Panc1 (cell line): ENCODE measurements around the gene GLI3.

Experiments
- POLR2AphosphoS5 ChIP-seq: IDR thresholded peaks from 2 replicates; pipeline ENCODE4 v1.6.1; 2012; ENCODE audit warnings: mild to moderate bottlenecking, low read depth, low read length, moderate library complexity
- TCF7L2 ChIP-seq: IDR thresholded peaks from 2 replicates; pipeline ENCODE4 v1.6.1; 2011; ENCODE audit warnings: mild to moderate bottlenecking, low read depth, low read length, inconsistent platforms
- TF ChIP-seq, protein P1 (sequence below): fragments of 450-650 bp; IDR thresholded peaks from 2 replicates; pipeline ENCODE4 v1.5.1; 2017; ENCODE audit warnings: mild to moderate bottlenecking
- TF ChIP-seq, protein P2 (sequence below), 2 experiments: IDR thresholded peaks; 2 replicates each; pipeline ENCODE4 v1.6.1; 2011 to 2012; ENCODE audit warnings: low read depth in 2 of 2, control low read depth in 1 of 2, low read length in 1 of 2, mild to moderate bottlenecking in 1 of 2, moderate library complexity in 1 of 2; ENCODE audit not compliant: insufficient read depth in 1 of 2

DNA sequence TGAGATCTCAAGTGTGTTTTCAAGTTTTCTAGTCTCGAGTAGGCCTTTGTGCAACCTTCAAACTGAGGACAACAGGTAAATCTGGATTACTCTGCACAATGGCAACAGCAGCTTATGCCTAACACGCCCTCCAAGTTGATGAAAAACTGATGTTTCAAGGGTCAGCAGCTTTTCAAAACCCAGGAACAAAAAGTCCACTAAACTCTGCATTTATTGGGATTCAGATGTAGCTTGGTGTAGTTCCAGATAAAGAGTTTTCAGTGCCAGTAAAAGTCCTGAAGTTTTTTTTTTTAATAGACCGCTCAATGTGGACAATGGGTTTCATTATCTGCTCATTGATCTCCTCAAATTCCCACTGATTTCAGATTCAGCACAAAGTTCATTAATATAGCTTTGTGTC lies 259.3 kb downstream of the GLI3 start:
- TF ChIP-seq, protein P1, sequence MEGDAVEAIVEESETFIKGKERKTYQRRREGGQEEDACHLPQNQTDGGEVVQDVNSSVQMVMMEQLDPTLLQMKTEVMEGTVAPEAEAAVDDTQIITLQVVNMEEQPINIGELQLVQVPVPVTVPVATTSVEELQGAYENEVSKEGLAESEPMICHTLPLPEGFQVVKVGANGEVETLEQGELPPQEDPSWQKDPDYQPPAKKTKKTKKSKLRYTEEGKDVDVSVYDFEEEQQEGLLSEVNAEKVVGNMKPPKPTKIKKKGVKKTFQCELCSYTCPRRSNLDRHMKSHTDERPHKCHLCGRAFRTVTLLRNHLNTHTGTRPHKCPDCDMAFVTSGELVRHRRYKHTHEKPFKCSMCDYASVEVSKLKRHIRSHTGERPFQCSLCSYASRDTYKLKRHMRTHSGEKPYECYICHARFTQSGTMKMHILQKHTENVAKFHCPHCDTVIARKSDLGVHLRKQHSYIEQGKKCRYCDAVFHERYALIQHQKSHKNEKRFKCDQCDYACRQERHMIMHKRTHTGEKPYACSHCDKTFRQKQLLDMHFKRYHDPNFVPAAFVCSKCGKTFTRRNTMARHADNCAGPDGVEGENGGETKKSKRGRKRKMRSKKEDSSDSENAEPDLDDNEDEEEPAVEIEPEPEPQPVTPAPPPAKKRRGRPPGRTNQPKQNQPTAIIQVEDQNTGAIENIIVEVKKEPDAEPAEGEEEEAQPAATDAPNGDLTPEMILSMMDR: no peak
- TF ChIP-seq, protein P2, sequence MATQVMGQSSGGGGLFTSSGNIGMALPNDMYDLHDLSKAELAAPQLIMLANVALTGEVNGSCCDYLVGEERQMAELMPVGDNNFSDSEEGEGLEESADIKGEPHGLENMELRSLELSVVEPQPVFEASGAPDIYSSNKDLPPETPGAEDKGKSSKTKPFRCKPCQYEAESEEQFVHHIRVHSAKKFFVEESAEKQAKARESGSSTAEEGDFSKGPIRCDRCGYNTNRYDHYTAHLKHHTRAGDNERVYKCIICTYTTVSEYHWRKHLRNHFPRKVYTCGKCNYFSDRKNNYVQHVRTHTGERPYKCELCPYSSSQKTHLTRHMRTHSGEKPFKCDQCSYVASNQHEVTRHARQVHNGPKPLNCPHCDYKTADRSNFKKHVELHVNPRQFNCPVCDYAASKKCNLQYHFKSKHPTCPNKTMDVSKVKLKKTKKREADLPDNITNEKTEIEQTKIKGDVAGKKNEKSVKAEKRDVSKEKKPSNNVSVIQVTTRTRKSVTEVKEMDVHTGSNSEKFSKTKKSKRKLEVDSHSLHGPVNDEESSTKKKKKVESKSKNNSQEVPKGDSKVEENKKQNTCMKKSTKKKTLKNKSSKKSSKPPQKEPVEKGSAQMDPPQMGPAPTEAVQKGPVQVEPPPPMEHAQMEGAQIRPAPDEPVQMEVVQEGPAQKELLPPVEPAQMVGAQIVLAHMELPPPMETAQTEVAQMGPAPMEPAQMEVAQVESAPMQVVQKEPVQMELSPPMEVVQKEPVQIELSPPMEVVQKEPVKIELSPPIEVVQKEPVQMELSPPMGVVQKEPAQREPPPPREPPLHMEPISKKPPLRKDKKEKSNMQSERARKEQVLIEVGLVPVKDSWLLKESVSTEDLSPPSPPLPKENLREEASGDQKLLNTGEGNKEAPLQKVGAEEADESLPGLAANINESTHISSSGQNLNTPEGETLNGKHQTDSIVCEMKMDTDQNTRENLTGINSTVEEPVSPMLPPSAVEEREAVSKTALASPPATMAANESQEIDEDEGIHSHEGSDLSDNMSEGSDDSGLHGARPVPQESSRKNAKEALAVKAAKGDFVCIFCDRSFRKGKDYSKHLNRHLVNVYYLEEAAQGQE (IDR thresholded peaks at IDR 0.05; ENCODE audit: insufficient read depth in 1 of 2, low read depth in 2 of 2, low read length in 1 of 2): no peak
- TF ChIP-seq TCF7L2: no peak
- TF ChIP-seq POLR2AphosphoS5: no peak
